ENCODE results near the gene MBD3L3.

GRCh38 chr19:7010722-7011593 is 47.5 kb downstream of the MBD3L3 start:
- no peak for TF ChIP-seq CBFB (CRISPR knock-in tag; IDR thresholded peaks at IDR 0.05)
- no peak for TF ChIP-seq CC2D1A (IDR thresholded peaks at IDR 0.05)
- TF ChIP-seq STAT6 (CRISPR knock-in tag; IDR thresholded peaks at IDR 0.05): no peak
- TF ChIP-seq SRF (CRISPR knock-in tag; IDR thresholded peaks at IDR 0.05): no peak

Data from K562 (cell line).